Testis (tissue), 2 donors: ENCODE data around the gene SERTAD4.

Experiments used
- POLR2A ChIP-seq: fragments of 450-650 bp; IDR thresholded peaks from one replicate; pipeline ENCODE4 v1.6.1; 2017; ENCODE audit warnings: antibody characterized with exemption, mild to moderate bottlenecking, moderate library complexity
- TF ChIP-seq, protein P1 (sequence below), 3 experiments: fragments of 450-650 bp in 2 of 3; fragments of 200-600 bp in 1 of 3; sonication (generic) in 1 of 3; IDR thresholded peaks; one replicate each; pipeline ENCODE4 v1.5.1; 2016 to 2019; ENCODE audit warnings: antibody characterized with exemption in 3 of 3, mild to moderate bottlenecking in 2 of 3, moderate library complexity in 1 of 3

DNA sequence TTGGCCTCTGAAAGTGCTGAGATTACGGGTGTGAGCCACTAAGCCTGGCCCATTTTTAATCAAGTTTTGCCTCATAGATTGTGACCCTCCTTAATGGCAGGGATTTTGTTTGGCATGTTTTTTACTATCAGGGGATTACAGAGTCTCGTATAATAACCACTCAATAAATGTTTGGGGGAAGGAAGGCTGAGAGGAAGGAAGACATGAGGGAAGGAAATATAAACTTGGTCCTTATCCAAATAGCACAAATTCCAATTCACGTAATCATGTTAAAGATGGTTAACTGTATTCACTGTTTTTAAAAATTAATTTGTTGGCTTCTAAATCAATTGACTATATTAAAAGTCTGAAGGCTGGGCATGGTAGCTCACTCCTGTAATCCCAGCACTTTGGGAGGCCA lies 30.9 kb upstream of the SERTAD4 start:
- no peak for TF ChIP-seq POLR2A
- TF ChIP-seq, protein P1, sequence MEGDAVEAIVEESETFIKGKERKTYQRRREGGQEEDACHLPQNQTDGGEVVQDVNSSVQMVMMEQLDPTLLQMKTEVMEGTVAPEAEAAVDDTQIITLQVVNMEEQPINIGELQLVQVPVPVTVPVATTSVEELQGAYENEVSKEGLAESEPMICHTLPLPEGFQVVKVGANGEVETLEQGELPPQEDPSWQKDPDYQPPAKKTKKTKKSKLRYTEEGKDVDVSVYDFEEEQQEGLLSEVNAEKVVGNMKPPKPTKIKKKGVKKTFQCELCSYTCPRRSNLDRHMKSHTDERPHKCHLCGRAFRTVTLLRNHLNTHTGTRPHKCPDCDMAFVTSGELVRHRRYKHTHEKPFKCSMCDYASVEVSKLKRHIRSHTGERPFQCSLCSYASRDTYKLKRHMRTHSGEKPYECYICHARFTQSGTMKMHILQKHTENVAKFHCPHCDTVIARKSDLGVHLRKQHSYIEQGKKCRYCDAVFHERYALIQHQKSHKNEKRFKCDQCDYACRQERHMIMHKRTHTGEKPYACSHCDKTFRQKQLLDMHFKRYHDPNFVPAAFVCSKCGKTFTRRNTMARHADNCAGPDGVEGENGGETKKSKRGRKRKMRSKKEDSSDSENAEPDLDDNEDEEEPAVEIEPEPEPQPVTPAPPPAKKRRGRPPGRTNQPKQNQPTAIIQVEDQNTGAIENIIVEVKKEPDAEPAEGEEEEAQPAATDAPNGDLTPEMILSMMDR (IDR thresholded peaks at IDR 0.05) = no peak
